GM13976 (cell line): ENCODE results near the gene DUSP23.

Experiments used
- DNase-seq: peaks from one replicate; pipeline ENCODE4 v3.0.0; 2012; ENCODE audit warnings: low spot score
- in situ Hi-C: fragments of 300-500 bp; cut with MboI; formaldehyde crosslinking; loops from one replicate; pipeline ENCODE4 v1.12.0; 2022; ENCODE audit warnings: low sequenced_read_pairs, mixed read lengths, inconsistent platforms; ENCODE audit not compliant: unreplicated experiment
- TF ChIP-seq, protein P1 (sequence below): IDR thresholded peaks from 2 replicates; pipeline ENCODE4 v1.5.1; 2012; ENCODE audit warnings: borderline replicate concordance, mild to moderate bottlenecking; ENCODE audit not compliant: insufficient read depth; ENCODE audit errors: extremely low read depth, missing control alignments, control extremely low read depth

DUSP23 gene

DNA sequence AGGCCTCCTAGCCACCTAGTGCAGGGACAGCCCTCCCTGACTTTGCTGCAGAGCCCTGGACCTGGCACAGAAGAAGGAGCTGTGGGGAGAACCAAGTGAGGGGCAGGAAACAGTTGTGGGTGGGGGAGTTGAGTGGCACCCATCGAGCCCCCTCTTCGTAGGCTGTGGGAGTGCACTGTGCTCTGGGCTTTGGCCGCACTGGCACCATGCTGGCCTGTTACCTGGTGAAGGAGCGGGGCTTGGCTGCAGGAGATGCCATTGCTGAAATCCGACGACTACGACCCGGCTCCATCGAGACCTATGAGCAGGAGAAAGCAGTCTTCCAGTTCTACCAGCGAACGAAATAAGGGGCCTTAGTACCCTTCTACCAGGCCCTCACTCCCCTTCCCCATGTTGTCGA is 1.2 kb downstream of the DUSP23 start:
- TF ChIP-seq, protein P1, sequence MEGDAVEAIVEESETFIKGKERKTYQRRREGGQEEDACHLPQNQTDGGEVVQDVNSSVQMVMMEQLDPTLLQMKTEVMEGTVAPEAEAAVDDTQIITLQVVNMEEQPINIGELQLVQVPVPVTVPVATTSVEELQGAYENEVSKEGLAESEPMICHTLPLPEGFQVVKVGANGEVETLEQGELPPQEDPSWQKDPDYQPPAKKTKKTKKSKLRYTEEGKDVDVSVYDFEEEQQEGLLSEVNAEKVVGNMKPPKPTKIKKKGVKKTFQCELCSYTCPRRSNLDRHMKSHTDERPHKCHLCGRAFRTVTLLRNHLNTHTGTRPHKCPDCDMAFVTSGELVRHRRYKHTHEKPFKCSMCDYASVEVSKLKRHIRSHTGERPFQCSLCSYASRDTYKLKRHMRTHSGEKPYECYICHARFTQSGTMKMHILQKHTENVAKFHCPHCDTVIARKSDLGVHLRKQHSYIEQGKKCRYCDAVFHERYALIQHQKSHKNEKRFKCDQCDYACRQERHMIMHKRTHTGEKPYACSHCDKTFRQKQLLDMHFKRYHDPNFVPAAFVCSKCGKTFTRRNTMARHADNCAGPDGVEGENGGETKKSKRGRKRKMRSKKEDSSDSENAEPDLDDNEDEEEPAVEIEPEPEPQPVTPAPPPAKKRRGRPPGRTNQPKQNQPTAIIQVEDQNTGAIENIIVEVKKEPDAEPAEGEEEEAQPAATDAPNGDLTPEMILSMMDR: no peak
- no peak for DNase-seq
- in situ Hi-C loops: loop anchor here (25.0 kb wide), 2 partner anchors 230 to 645 kb away; no protein-coding TSS in a partner anchor

DNA sequence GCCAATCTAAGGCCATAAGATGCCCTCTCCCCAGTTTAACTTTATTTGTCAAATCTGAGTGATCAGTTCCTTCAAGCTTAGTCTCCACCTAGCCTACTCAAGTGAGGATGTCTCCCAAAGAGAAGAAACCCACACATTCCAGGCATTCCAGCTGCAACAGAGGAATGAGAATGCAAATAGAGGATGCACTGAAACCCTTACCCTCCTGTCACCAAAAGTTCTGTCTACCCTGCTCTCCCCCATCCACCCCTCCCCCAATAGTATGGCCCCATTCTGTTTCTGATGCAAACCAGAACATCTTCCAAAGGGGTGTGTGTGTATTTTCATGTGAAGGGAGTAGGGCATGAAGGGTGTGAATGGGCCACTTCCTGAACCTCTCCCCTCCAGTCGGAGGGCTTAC is 3.0 kb downstream of the DUSP23 start:
- TF ChIP-seq, protein P1: no peak
- no peak for DNase-seq
- in situ Hi-C loops: loop anchor here (25.0 kb wide), 2 partner anchors 229 to 646 kb away; no protein-coding TSS in a partner anchor

DNA sequence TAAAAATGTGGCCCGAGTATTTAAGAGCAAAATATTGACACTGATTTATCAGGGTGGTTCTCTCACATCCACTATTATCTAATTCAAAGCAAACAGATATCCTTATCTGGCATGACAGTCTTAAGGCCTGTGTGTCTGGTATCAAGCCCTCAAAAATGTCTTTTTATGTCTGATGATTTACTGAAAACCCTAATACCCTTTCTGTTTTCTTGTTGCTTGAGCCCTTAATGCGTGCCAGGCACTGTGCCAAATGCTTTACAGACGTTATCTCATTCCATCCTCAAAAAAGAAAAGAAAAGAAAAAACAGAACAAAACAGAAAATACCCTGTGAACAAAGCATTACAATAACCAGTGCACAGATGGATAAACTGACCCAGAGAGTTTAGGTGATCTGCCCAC is 5.7 kb downstream of the DUSP23 start:
- TF ChIP-seq, protein P1: no peak
- DNase-seq: no peak
- in situ Hi-C loops: loop anchor here (25.0 kb wide), 2 partner anchors 226 to 649 kb away; no protein-coding TSS in a partner anchor

DNA sequence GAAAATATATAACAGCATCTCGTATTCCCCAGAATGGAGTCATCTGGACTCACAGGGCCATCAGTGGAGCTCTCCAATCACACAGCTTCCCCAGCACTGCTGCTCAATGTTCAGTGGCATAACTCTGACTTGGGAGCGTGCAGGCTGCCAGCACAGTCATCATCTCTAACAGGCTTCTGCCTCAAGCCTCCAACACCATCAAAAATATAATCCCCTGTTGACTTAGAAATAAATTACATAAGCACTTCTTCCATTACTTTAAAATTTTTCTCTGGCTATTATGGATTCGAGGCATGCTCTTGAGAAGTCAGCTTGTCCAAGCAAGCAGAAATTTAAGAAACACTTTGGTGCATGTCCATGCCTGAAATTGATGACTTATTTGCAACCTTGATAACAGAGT is 6.2 kb downstream of the DUSP23 start:
- in situ Hi-C loops: loop anchor here (25.0 kb wide), 2 partner anchors 225 to 650 kb away; no protein-coding TSS in a partner anchor
- DNase-seq: no peak
- TF ChIP-seq, protein P1: no peak

DNA sequence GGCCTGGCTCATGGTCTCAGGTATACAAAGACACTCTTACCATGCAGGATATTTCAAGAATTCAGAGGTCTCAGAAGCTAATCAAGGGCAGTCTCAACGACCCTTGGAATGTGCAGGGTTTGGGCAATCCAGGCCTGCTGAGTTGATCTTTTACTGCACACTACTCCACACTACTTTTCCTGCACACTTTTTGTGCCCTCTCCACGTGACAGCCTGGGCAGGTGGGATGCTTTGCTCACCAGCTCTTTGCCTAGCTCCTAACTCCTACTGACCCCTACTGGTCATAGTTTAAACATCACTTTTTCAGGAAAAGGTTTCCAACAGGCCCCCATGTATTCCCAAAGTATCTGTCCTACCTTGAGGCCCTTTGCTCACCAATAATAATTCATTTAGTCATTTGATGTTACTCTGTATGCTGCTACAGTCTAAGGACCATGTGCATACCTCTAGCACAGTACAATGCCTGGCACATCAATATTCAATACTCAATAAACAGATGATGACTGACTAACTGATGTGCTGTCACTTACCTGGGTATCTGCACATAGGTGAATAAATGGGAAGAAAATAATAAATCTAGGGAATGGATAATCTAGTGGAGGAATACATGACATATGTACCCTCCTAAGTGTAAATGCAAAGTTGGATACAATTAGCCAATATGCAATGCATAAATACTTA is 9.6 kb downstream of the DUSP23 start:
- TF ChIP-seq, protein P1: peak; percentile 29
- in situ Hi-C loops: loop anchor here (25.0 kb wide), 2 partner anchors 222 to 653 kb away; no protein-coding TSS in a partner anchor
- DNase-seq: peak; percentile 42

DNA sequence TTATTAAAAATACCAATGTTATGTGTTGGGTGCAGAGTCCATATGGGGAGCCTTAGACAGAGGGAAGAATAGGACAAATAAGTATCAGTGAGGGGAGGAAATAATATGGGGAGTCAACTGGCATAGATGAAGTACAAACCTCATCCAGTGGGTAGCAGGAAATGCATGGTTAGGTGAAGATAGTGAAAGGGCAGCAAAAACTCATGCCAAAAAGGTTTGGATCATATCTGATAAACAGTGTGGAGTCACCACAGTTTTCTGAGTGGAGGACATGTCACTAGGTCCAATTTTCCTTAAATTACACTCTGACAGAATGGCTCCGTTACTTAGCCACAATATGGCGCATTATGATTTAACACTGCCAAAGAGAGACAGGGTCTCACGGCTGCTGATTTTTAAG is 10.3 kb downstream of the DUSP23 start:
- DNase-seq: no peak
- in situ Hi-C loops: loop anchor here (25.0 kb wide), 2 partner anchors 221 to 654 kb away; no protein-coding TSS in a partner anchor
- TF ChIP-seq, protein P1: no peak

DNA sequence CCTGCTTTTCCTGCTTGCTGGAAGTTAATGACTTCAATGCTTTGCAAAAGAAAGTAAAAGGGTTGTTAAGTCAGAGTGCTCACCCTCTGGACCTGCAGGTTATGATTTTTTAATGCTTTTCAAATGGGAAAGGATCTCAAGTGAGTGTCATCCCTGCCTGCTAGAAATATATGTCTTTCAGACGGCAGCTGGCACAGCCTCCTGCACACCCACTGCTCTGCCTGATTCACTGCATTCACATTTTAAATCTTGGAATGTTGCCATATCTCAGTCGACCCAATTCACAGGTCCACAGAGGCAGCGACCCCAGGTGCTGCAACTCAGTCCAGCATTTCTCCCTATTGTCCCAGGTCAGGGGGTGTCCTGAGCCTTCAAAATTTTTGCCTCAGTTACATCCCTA is 10.7 kb downstream of the DUSP23 start:
- in situ Hi-C loops: loop anchor here (25.0 kb wide), 2 partner anchors 221 to 654 kb away; no protein-coding TSS in a partner anchor
- TF ChIP-seq, protein P1: no peak
- DNase-seq: no peak
